ENCODE results near the gene RAET1G.

- no peak for TF ChIP-seq SUZ12 (IDR thresholded peaks at IDR 0.05; ENCODE audit: extremely low read depth, insufficient read depth, insufficient read length)
- no peak for TF ChIP-seq YY1 (IDR thresholded peaks at IDR 0.05; ENCODE audit: insufficient read depth, insufficient read length)
- no peak for TF ChIP-seq ZNF274 (IDR thresholded peaks at IDR 0.05; ENCODE audit: low read depth, low read length)
These were observed 51.7 kb downstream of the RAET1G start for GRCh38 chr6:149871182-149871581.
